Heart right ventricle (tissue), 16 donors: Measurements from ENCODE around the gene PGAP6. TPM values are rescaled to one million over a fixed set of nuclear protein-coding genes. Genes with fewer than 3 reads are reported as not detected.

Experiments
- ATAC-seq, 8 donors: fragments of 200-7000 bp; cut with Tn5 transposase; one replicate each; pipeline ENCODE4 v1.9.1; 2020; ENCODE audit warnings: mild to moderate bottlenecking in 8 of 8, moderate library complexity in 8 of 8, moderate number of reproducible peaks in 1 of 8
- DNase-seq, 2 donors: peaks; one replicate each; pipeline ENCODE4 v3.0.0-alpha.2; 2020
- H3K27ac ChIP-seq, 10 donors: fragments of 200-600 bp; sonication (generic) in 2 of 10; one replicate each; pipeline versions ENCODE4 v1.5.0 to v1.8.0; 2020 to 2022; ENCODE audit warnings: mild to moderate bottlenecking in 3 of 10
- H3K27me3 ChIP-seq, 7 donors: fragments of 200-600 bp; one replicate each; pipeline ENCODE4 v1.8.0; 2021 to 2022; ENCODE audit warnings: mild to moderate bottlenecking in 2 of 7
- H3K36me3 ChIP-seq, 9 donors: fragments of 200-600 bp; sonication (generic) in 1 of 9; one replicate each; pipeline versions ENCODE4 v1.5.0 to v1.8.0; 2020 to 2022; ENCODE audit warnings: mild to moderate bottlenecking in 2 of 9
- H3K4me1 ChIP-seq, 9 donors: fragments of 200-600 bp; sonication (generic) in 1 of 9; one replicate each; pipeline versions ENCODE4 v1.5.0 to v1.8.0; 2020 to 2022; ENCODE audit warnings: mild to moderate bottlenecking in 4 of 9
- H3K4me3 ChIP-seq, 10 donors: fragments of 200-600 bp; sonication (generic) in 2 of 10; one replicate each; pipeline versions ENCODE4 v1.5.0 to v1.8.0; 2020 to 2022; ENCODE audit warnings: mild to moderate bottlenecking in 7 of 10, moderate library complexity in 2 of 10
- H3K9me3 ChIP-seq, 11 donors: fragments of 200-600 bp in 10 of 11; sonication (generic) in 2 of 11; one replicate each; pipeline versions ENCODE4 v1.5.0 to v1.8.0; 2013 to 2022; ENCODE audit warnings: mild to moderate bottlenecking in 2 of 11, control low read depth in 1 of 11, moderate library complexity in 1 of 11
- WGBS, 2 donors: extraction: QIAGEN DNeasy Blood & Tissue Kit; methylation state at CpG; one replicate each; pipeline ENCODE4 v1.1.7; 2013; ENCODE audit warnings: inconsistent platforms in 1 of 2; 5-methylcytosine and 5-hydroxymethylcytosine counted together
- intact Hi-C, 10 donors: fragments of 100-400 bp; cut with DNase I; formaldehyde crosslinking; loops; one replicate each; pipeline versions ENCODE4 v1.11.1 to v1.14.2; 2022
- polyA plus RNA-seq, 2 donors: library from polyadenylated mRNA; stranded (reverse); fragments of 200-250 nt; gene quantifications; one replicate each; pipeline ENCODE4 v1.2.3, GENCODE V29; 2013
- total RNA-seq, 10 donors: library from RNA; stranded (reverse); fragmentation: NEBNext Ultra II Directional in 3 of 10; extraction: Animal tissue kit (Norgen Biotek cat#: 25700) in 3 of 10; gene quantifications; one replicate each; pipeline versions ENCODE4 v1.2.1 to v1.2.4, GENCODE V29; 2021 to 2023
- TF ChIP-seq, protein P1 (sequence below), 9 donors: fragments of 200-600 bp; sonication (generic) in 2 of 9; IDR thresholded peaks; one replicate each; pipeline versions ENCODE4 v1.5.0 to v1.8.0; 2021 to 2022; ENCODE audit warnings: antibody characterized with exemption in 9 of 9, mild to moderate bottlenecking in 5 of 9, moderate library complexity in 1 of 9
- donor health status: Arrhythmogenic right ventricular cardiomyopathy.
- donor health status: ischemic (EF 13 %, LVEDD 7.1; RV severe dilation, severe dysfunction).
- donor health status: healthy with polysubstance abuse.
- donor health status: DM: no; HTN: yes; CAD: no.
- donor health status: DM: no; HTN: no; CAD: no.
- donor health status: ischemic (EF 25% LVEDD 6.9; RV normal size, moderate dysfunction).
- donor health status: ischemic (EF 25% LVEDD 5.7; RV mildly dilated, moderate dysfunction).
- donor health status: healthy.
- donor health status: DM: yes; HTN: yes; CAD: no.
- donor health status: Ischemic cardiomyopathy.
- donor health status: ischemic (EF 35%, LVEDD 5.7; RV mildly dilated, moderate dysfunction).
- donor health status: nonischemic (EF 11% LVEDD 7.7; RV severe dilation, severe dysfunction).
- donor health status: DM: yes; HTN: yes; CAD: no.
- donor health status: PGD.
- donor health status: ischemic (EF 29% LVEDD 5.4; RV normal size, mild dysfunction).
- donor health status: nonischemic (EF 23%, LVEDD 6.1; RV moderate dilation, normal function).

The PGAP6 gene
- total and polyA plus RNA-seq, 12 donors, result 27.1 to 57.3 (median 33.1) TPM

DNA sequence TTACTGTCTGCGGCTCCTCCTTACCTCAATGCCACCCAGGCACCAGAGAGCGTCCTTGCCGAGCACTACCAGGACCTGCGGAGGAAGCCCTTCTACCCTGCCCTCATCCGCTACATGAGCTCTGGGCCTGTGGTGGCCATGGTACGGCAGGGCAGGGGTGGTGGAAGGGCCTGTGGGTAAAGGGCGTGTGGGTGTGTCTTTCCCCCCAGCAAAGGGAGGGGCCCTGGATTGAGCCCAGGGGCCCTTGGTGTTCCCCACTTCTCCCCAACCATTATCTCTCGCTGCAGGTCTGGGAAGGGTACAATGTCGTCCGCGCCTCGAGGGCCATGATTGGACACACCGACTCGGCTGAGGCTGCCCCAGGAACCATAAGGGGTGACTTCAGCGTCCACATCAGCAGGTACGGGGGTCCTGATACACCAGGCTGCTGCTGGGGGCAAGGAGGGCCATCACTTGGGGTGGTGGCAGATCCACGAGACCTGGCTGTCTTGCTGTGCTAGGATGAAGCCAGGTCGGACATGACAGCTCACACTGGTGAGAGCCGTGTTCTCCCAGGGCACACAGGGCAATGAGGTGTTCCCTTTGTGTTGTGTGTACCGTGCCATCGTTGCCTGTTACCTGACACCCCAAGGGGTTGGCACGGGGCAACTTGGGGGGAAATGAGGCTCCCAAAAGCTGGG, 17.7 kb upstream of the PGAP6 start:
- H3K4me3 ChIP-seq, result no peak overlapping the region
- TF ChIP-seq, protein P1, sequence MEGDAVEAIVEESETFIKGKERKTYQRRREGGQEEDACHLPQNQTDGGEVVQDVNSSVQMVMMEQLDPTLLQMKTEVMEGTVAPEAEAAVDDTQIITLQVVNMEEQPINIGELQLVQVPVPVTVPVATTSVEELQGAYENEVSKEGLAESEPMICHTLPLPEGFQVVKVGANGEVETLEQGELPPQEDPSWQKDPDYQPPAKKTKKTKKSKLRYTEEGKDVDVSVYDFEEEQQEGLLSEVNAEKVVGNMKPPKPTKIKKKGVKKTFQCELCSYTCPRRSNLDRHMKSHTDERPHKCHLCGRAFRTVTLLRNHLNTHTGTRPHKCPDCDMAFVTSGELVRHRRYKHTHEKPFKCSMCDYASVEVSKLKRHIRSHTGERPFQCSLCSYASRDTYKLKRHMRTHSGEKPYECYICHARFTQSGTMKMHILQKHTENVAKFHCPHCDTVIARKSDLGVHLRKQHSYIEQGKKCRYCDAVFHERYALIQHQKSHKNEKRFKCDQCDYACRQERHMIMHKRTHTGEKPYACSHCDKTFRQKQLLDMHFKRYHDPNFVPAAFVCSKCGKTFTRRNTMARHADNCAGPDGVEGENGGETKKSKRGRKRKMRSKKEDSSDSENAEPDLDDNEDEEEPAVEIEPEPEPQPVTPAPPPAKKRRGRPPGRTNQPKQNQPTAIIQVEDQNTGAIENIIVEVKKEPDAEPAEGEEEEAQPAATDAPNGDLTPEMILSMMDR (IDR thresholded peaks at IDR 0.05), result no peak
- intact Hi-C loops, result loop anchor here in 2 of 10 donors (2.0 to 10.0 kb wide), 3 partner anchors 17 to 85 kb away; partner anchors contain the start of gene RAB11FIP3 (in 1 of the 2)
- no peak for DNase-seq
- no peaks in the 10 kb centered on the region for H3K27me3 ChIP-seq
- H3K36me3 ChIP-seq, result peaks cover 0 to 14% (median 0%) of the 10 kb centered on the region in 9 donors
- 83% methylated on average over 22 of the region's 22 CpGs for WGBS, 2 donors
- peak overlapping the region in 2 of 10 donors; percentile 93 to 97 for H3K27ac ChIP-seq
- H3K9me3 ChIP-seq, result no peaks in the 10 kb centered on the region
- ATAC-seq, result no peak
- H3K4me1 ChIP-seq, result peaks cover 2 to 43% (median 29%) of the 10 kb centered on the region in 9 donors

DNA sequence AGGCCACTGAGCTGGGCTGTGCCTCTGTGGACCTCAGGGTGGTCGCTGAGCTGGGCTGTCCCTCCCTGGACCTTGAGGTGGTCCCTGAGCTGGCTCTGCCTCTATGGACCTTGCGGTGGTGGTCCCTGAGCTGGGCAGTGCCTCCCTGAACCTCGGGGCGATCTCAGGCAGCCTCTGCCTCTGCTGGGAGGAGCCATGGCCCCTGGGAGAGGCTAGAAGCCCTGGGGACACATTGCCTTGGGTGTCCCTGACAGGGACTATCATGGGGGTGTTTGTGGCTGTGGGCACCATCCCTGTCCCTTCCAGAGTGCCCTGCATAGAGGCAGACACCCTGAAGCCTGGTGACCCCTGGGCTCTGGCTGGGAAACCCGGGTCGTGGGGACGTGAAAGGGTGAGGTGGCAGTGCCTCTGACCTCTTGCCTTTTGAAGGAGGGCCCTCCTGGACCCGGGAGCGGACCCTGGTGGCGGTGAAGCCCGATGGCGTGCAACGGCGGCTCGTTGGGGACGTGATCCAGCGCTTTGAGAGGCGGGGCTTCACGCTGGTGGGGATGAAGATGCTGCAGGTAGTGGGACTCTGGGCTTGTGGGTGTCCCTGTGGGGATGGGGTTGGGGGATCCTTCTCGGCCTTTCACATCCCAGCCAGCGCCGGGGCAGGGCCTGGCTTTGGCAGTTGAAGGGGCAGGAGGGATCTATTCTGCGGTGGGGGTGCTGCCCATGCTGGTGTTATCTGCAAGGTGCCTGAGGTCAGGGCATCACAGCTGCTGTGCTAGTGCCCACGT, 17.0 kb upstream of the PGAP6 start:
- Histone ChIP-seq H3K9me3 (no peaks in the 10 kb centered on the region), H3K36me3 (peaks cover 0 to 14% (median 0%) of the 10 kb centered on the region in 9 donors), H3K4me3 (no peak overlapping the region), H3K27me3 (no peaks in the 10 kb centered on the region), H3K27ac (peak overlapping the region in 9 of 10 donors; percentile 65 to 91 (median 85)), H3K4me1 (peaks cover 2 to 43% (median 29%) of the 10 kb centered on the region in 9 donors)
- DNase-seq, result no peak
- intact Hi-C loops, result loop anchor here in 1 of 10 donors (10.0 kb wide), 1 partner anchor 86 kb away; no protein-coding TSS in a partner anchor
- TF ChIP-seq, protein P1 (IDR thresholded peaks at IDR 0.05), result no peak
- 83% methylated on average over 24 of the region's 24 CpGs for WGBS, 2 donors
- ATAC-seq, result no peak

DNA sequence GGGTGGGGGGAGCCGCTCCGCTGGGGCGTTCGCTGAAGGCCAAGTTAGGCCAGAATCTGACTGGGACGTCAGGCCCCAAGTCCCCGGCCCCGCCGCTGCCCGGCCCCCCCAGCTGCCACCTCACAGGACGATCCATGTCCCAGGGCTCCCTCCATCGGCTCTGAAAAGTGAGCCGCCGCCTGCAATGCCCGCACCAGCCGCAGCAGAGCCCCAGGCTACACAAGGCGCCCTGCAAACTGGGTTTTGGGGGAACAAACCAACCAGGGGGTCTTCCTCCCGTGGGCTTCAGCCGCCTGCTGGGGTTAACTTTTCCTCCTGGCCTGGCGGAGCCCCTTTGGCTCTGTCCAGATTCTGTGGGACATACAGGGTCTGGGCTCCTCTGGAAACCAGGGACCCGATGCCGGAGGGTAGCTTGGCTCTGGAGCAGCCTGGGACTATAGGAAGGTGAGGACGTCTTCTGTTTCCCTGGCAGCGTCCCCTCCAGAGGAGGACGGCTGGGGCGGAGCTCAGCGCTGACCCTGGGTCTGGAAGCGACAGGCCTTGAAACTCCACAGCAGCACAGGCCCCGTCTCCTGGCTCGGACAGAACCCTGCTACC, 16.1 kb upstream of the PGAP6 start:
- DNase-seq (peak; percentile 73 to 74), ATAC-seq (peak; percentile 9 to 63 (median 50))
- H3K4me1 ChIP-seq, result peaks cover 2 to 43% (median 29%) of the 10 kb centered on the region in 9 donors
- peak overlapping the region in 9 of 10 donors; percentile 2 to 72 (median 65) for H3K4me3 ChIP-seq
- no peaks in the 10 kb centered on the region for H3K27me3 ChIP-seq
- intact Hi-C loops, result loop anchor here in 1 of 10 donors (10.0 kb wide), 1 partner anchor 87 kb away; no protein-coding TSS in a partner anchor
- peaks cover 0 to 14% (median 0%) of the 10 kb centered on the region in 9 donors for H3K36me3 ChIP-seq
- TF ChIP-seq, protein P1 (IDR thresholded peaks at IDR 0.05), result peak in 6 of 9 donors; percentile 15 to 58 (median 48)
- WGBS, 2 donors, result 21 to 22% methylated on average over 21 to 25 of the region's 29 CpGs
- H3K9me3 ChIP-seq, result no peaks in the 10 kb centered on the region
- peak overlapping the region in 9 of 10 donors; percentile 65 to 91 (median 85) for H3K27ac ChIP-seq
